Activated CD4-positive, alpha-beta T cell treated with anti-CD3 and anti-CD28 coated beads for 24 hours (primary cell): Measurements from ENCODE around the gene OSBPL10.

ENCODE experiments used
- DNase-seq, 2 donors: peaks; one replicate each; pipeline ENCODE4 v3.0.0-alpha.2; 2020; ENCODE audit warnings: low read depth in 2 of 2

OSBPL10 gene

DNA sequence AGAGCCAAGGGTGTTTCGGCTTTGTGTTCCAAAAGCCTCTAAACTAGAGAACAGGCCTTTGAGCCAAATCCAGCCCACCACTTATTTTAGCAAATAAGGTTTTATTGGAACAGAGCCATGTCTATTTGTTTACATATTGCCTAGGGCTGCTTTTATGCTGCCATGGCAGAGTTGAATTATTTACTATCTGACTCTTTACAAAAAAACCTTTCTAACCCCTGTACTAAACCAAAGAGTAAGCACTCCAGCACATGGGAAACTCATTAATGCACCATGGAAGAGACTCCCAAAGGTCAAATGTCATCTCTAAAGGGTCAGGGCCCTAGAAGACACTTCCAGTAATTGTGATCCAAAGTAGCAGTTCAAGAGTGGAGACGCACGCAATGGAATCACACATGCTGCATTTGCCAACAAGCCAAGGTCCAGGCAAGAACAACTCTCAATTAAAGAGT is 22.3 kb downstream of the OSBPL10 start:
- DNase-seq = no peak

DNA sequence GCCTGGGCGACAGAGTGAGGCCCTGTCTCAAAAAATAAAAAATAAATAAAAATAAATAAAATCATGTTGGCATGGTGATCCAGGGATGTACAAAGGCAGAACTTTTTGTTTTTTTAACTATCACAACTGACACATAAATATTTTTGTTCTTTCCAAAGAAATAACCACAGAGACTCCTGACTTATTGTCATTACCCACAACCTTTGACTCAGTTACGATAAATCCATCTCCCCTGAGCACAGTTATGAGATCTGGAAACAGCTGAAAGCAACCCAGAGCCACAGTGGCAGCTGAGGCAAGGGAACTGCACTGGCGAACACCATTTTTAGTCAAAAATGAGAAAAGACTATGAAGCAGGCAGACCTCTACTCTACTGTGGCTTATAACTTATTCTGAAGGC is 24.0 kb downstream of the OSBPL10 start:
- no peak for DNase-seq

DNA sequence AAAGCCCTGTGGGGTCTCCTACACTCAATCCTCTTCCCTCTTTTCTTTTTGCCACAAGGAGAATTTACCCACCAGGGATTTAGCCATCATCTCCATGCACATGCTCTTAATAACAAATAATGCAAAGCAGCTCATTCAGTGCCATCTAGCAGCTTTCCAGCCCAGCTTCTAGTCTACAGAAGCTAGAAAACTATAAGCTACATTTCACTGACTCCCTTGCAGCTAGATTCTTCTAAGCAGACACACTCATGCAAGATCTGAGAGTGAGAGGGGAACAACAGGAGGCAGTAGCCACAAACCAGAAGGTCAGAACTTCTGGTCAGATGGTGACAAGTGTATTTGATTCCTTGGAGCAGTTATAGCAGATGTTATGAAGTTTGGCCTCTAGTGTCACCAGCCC is 25.5 kb downstream of the OSBPL10 start:
- no peak for DNase-seq

DNA sequence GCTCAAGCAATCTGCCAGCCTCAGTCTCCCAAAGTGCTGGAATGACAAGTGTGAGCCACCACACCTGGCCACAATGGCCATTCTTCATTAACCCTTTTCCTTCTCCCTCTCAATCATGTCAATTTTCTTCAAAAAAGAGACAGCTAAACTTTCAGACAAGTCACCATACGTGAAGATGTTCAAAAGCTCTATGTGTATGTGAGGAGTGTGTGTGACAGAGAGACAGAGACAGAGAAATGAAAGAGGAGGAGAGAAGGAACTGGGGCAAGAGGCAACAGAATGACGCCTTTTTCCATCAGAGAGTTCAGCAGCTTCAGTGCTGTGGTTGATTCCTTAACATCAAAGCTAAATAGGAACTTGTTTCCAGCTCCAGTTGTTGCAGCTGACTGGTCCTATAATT is 27.4 kb downstream of the OSBPL10 start:
- DNase-seq = no peak

DNA sequence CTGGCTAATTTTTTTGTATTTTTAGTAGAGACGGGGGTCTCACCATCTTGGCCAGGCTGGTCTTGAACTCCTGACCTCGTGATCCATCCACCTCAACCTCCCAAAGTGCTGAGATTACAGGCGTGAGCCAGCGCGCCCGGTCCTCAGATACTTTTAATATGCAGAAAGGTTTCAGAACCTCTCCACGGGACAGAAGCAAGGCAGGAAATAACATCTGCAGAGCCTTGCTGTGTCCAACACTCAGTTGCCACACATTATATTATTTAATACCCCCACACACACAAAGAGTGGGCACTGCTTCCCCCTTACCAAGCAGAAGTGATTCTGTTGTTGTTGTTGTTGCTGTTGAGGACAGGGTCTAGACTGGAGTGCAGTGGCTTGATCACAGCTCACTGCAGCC is 28.0 kb downstream of the OSBPL10 start:
- no peak for DNase-seq

DNA sequence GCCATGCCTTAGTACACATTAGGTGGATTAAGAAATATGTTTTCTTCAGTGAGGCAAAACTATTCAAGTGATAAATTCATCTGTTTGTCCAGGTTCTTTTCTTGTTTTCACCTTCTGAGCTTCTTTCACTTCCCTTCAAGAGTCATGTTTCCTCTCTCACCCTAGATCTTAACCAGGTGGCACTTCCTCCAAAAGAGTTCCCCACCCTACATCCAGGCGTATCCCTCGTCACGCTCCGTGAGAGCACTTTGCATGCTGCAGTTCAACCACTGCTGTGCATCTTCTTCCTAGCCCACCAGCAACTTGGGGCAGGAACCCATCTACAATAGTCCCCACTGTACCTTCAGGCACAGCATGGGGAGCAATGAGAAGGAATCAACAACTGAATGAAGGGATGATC is 28.9 kb downstream of the OSBPL10 start:
- DNase-seq = no peak

DNA sequence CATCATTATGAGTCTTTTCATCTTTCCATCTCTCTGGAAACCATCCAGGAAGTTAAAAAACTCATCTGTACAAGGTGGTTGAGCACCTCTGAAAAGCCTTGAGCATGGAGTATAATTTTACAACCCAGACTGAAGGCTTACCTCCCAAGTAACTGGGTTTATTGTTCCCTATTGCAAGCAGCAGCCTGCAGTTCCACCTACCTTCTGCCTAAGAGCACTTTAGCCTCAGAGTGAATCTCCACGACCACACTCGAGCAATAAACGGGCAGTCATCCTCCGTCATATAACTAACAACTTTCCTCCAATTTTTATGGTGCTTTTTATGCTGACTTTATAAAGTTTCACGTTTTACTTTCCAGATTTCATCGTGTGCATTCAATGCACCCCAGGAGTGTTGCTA is 32.8 kb downstream of the OSBPL10 start:
- no peak for DNase-seq

DNA sequence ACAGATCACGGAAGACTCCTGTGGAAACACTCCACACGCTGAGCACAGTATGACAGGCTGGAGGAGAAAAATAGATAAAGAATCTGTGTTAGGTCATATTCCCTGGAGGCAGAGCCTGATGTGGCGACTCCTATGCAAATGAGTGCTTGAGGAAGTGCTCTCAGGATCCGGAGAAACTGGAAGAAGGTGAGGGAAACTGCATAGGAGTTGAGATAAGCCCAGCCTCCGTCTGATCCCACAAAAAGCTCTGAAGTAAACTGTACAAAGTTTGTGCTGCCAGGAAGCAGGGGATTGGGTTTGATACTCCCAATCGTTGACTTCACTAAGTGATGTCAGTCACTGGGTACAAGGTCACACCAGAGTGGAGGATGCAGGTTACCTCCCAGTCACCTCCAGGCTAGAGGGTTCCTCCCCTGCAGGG is 33.4 kb downstream of the OSBPL10 start:
- no peak for DNase-seq

DNA sequence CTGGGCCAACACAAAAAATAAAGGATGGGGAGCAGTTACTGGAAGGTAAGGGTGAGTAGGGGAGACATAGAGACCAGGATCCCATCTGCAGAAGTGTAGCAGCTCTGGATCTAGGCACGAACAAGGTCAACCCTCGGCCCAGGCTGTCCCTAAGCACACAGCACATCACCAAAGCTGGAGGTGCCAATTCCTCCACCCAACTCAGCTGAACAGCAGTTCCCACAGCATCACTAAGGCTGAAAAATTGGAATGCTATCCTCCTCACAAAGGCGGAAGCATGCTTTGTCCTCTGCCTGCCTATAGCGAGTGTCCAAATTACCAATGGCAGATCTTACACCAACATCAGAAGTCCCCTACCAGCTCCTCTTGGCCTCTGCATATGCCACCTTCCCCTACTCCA is 33.9 kb downstream of the OSBPL10 start:
- no peak for DNase-seq

DNA sequence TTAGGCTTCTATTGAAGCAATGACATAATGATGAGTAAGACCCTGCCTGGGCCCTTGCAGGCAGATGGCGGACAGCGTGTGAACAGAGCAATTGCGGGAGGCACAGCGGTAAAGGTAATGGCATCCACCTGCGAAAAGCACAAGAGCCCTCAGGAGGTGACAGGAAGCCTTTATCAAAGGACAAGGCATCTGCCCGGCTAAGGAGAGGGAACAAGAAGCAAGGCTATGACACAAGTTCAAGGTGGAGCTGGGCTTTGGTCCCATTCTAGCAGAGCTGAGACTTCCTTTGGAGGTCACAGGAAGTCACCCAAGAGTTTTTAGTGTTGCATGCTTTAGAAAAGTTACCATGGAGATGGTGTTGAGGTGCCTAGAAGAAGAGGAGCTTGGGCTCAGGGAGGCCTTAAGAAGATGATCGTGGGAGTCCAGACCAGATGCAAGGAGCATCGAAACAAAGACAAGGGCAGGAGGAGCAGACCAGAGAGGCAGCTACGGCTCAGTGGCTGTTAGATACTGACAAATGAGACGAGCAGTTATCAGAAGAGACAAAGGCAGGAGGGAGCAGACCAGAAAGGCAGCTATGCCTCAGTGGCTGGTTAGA is 34.5 kb downstream of the OSBPL10 start:
- no peak for DNase-seq

DNA sequence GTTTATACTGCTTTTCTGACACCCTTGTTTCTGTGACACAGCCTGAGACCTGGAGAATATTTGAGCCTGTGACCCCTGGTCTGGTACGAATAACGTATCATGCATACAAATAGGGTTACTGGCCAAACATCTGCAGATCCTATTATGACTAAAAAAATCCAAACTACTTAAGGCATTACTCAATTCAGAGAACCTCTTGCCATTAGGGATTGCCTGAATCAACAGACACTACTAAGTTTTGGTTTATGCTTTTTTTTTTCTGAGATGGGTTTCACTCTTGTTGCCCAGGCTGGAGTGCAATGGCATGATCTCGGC is 35.4 kb downstream of the OSBPL10 start:
- DNase-seq = no peak

DNA sequence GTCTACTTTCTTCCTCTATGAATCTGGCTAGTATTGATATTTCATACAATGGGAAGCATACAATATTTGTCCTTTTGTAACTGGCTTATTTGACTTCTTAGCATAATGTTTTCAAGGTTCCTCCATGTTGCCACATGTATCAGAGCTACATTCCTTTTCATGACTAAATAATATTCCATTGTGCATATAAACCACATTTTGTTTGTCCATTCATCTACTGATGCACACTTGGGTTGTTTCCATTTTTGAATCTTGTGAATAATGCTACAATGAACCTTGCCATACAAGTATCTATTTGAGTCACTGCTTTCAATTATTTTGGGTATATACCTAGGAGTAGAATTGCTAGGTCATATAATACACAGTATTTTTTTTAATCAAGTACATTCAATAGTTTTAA is 38.0 kb downstream of the OSBPL10 start:
- DNase-seq = no peak

DNA sequence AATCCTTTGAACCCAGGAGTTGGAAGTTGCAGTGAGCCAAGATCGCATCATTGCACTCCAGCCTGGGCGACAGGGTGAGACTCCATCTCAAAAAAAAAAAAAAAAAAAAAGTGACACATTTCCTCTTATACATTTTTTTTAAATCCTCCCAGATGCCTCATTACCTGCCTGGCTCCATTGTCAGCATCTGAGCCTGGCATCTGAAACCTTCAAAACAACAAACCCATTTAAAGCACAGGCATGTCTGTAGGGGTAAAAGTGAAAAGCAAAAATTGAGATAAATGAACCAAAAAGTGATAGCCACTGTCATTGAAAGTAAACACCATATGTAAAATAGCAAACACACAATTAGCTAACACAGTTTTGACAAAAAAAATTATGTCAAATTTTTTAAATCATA is 38.6 kb downstream of the OSBPL10 start:
- DNase-seq = no peak

DNA sequence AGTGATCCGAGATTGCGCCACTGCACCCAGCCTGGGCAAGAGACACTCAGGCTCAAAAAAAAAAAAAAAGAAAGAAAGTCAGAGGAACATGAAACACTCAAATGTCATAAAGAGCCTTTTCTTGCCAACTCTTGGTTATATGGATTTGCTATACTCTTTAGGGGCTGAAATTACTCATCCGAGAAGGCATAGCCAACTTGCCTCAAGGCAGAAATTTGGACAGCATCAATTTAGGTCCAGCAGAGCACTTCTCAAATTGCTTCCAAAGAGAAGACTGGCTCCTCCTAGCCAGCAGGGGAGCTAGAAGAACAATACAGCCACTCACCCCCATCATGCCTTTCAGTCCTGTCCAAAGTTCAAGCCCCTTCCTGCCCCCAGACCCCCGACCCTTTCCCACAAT is 43.8 kb downstream of the OSBPL10 start:
- no peak for DNase-seq

DNA sequence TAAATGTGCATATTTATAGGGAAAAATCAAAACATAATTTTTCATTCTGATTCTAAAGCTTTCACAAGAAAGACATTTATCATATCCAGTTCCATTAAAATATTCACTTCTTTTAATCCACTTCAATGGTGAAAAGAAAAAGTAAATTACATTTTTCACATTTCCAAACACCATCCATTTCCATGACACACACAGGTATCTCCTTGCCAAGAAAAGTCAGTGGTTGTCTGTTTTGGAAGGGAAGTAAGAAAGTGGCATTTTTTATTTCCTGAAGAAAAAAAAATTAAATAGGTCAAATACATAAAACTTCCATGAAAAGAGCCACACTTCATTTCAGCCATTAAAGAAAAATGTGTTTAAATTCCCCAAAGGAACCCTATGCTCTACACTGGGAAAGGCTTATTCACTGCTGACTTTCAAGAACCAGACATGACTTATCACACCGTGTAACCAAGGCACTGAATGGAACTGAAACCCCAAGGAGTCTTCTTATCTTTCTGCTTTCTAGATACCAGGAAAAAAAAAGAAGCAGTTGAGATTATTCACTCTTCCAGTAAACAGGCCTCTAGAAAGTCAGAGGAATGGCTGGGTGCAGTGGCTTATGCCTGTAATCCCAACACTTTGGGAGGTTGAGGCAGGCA is 44.5 kb downstream of the OSBPL10 start:
- DNase-seq = no peak

DNA sequence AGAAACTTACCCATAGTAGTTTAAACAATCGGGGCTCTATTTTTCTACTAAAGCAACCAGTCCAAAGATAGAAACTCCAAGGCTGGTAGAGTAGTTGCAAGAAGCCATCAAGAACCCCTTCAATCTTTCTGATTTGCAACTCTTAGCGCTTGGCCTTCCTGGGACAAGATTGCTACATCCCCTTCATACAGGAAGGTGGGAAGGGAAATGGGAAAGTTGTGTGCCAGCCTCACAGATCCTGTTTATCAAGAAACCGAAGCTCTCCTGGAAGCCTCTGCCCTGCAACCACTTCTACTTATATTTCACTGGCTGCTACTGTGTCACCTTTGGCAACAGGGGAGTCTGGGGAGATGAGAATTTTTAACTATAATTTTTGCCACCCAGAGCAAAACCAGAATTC is 46.2 kb downstream of the OSBPL10 start:
- DNase-seq = no peak

DNA sequence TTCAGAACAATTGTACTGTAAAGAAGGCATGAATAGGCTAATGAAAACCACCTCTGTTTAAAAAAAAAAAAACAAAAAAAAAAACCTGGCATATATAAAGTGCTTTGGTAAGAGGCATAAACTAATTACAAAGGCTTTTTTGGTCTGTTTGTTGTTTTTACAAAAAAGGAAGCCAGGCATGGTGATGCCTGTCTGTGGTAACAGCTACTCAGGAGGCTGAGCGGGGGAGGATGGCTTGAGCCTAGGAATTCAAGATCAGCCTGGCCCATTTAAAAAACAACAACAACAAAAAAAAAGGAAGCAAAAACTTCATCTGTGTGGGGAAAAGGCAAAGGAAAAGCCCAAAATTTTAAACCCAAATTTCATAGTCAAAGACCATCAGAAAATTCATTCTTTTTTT is 47.0 kb downstream of the OSBPL10 start:
- no peak for DNase-seq

DNA sequence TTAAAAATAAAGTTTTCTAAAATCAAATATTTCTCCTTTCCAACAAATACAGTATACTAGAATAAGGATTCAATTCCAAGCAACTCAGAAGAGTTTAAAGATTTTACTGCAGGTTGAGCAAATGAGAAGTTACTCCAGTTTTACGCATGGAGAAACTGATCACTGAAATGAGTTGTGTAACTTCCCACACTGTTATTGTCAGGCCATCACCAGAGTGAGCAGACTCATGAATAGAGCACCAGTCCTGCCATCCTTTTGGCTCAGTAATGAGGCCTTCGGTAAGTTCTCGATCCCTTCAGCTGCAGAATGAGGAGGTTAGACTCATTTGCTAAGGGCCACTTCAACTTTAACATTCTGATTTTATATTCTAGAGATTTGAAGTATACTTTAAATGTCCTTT is 48.1 kb downstream of the OSBPL10 start:
- no peak for DNase-seq

DNA sequence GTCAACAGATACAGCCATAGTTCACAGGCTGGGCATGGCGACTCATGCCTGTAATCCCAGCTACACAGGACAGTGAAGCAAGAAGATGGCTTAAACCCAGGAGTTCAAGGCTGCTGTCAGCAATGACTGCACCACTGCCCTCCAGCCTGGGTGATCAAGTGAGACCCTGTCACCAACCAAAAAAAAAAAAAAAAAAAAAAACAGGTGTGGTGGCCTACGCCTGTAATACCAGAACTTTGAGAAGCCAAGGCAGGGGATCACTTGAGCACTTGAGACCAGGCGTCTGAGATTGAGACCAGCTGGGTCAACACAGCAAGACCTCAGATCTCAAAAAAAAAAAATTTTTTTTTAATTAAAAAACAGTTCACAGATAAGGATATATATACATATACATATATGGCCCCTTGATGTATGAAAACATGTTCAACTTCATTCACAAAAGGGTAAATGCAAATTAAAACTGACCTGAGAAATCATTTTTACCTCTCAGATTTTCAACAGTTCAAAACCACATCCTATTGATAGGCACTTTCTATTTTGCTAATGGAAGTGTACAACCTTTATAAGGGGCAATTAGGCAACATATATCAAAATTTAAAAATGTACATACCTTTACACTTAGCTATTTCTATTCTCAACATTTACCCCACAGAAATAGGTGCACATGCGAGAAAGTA is 51.1 kb downstream of the OSBPL10 start:
- no peak for DNase-seq

DNA sequence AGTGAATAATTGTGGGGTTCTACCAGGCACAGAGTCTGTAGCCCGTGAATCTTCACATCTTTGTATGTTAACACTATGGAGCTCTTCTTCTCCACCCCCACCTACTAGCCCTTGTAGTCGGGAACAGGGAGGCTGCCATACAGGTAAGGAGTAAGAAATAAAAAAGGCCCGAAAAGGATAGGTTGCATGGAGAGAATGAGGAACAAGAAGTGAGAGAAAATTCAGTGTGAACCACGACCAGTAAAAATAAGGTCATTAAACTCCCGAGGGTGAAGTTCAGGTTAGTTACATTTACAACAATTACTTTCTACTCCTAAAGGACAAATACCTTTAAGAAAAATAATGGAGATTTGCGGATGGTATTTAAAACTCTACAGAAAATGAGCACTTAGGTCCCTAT is 53.3 kb downstream of the OSBPL10 start:
- no peak for DNase-seq

DNA sequence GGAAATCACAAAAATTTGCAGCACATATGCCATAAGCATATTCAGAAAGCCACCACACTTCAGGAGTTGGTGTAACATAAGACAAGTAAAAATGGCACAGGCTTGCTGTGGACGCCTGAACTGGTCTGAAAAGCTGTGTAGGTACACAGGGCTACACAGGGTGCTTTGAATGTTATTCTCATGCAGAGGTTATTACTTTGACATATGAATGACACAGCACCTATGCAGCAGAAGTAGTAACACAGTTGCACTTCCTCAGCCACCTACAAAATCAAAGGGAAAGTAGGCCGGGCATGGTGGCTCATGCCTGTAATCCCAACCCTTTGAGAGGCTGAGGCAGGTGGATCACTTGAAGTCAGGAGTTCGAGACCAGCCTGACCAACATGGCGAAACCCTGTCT is 54.5 kb downstream of the OSBPL10 start:
- no peak for DNase-seq

DNA sequence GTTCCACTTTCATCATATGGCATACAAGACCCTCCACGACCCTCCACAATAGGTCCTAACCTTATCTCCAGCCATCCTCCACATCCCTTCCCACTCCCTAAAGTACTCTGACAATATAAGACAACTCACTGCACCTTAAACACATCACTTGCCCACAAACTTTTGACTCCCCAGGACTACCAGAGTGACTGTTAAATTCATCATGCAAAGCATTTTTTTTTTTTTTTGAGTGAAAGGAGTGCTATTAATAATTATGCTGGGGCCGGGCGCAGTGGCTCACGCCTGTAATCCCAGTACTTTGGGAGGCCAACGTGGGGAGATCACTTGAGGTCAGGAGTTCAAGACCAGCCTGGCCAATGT is 55.8 kb downstream of the OSBPL10 start:
- DNase-seq = no peak

DNA sequence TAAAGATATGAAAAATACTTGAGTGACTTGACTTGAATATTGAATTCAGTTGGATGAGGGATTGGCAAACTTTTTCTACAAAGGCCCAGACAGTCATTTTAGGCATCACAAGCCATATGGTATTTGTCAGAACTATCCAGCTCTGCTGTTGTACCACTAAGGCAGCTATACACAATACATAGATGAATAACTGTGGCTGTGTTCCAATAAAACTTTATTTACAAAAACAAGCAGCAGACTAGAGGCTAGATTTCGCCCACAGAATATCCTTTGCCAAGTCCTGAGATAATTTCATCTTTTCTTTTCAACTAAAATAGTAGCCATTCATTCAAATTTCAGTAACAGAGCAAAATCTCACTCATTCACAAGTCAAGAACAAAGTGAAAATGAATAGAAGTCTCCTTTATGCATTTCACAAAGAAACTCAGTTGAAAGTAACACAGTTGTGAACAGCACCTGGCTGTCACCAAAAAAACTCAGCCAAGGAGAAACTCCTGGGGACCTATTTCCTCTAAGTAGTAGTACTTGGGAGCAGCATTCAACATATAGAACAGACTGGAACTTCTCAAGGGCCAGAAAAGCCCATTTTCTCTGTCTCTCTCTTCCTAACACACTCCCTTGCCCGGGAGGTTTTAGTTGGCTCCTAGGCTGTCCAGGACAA is 56.3 kb downstream of the OSBPL10 start:
- no peak for DNase-seq
